ENCODE measurements around the gene MRPS18A.
"Not testable (repeated sequence)": the region's sequence is repeated elsewhere in the genome, so short reads cannot be mapped to it uniquely, and the experiment has no call there.

MRPS18A gene

GRCh38 chr6:43635387-43636307, 51.9 kb downstream of the MRPS18A start, which contains the start of gene MAD2L1BP:
TSS of gene MAD2L1BP (plus strand) at chr6:43635840. CDS start at chr6:43635876, 36 bp downstream.
- peak; percentile 82 for DNase-seq (ENCODE audit: low spot score)

DNA sequence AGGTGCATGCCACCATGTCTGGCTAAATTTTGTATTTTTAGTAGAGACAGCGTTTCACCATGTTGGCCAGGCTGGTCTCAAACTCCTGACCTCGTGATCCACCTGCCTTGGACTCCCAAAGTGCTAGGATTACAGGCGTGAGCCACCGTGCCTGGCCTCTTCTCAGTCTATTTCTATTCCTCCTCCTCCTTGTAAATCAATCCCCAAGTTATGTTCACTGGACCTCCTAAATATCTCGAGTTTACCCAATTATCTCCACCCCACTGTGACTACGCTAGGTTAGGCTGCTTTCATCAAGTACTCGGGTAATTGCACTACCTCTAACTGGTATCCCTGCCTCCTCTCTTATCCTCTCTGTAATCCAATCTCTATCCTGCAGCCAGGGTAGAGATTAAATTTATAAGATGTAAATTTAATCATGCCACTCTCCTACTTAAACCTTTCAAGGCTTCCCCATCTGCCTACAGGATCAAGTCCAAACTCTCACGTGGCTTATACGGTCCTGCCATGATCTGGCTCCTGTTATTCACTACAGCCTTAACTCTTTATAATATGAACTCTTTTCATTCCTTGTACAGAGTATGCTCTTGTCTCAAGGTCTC, 52.8 kb downstream of the MRPS18A start:
- no peak for DNase-seq (ENCODE audit: low spot score)

DNA sequence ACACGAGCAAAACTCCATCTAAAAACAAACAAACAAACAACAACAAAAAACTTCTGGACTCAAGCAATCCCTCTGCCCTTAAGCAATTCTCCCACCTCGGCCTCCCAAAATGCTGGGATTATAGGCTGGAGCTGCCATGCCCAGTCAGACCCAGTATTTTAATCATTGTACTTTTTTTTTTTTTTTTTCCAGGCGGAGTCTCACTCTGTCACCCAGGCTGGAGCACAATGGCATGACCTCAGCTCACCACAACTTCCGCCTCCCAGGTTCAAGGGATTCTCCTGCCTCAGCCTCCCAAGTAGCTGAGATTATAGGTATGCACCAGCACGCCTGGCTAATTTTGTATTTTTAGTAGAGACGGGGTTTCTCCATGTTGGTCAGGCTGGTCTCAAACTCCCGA, 54.6 kb downstream of the MRPS18A start:
- not testable (repeated sequence) for DNase-seq (ENCODE audit: low spot score)

- no peak for DNase-seq (ENCODE audit: low spot score)
Measured at GRCh38 chr6:43630980-43631619, 56.5 kb downstream of the MRPS18A start.

GRCh38 chr6:43629505-43630300, 57.9 kb downstream of the MRPS18A start:
- peak; percentile 94 for DNase-seq (ENCODE audit: low spot score)

- peak; percentile 97 for DNase-seq (ENCODE audit: low spot score)
Measured at GRCh38 chr6:43629104-43629504, 58.5 kb downstream of the MRPS18A start, which contains the start of gene GTPBP2. TSS of gene GTPBP2 (minus strand) at chr6:43629264. CDS start at chr6:43629162, 102 bp downstream.

GRCh38 chr6:43628393-43629103, 59.0 kb downstream of the MRPS18A start:
- DNase-seq (ENCODE audit: low spot score): peak; percentile 84

DNA sequence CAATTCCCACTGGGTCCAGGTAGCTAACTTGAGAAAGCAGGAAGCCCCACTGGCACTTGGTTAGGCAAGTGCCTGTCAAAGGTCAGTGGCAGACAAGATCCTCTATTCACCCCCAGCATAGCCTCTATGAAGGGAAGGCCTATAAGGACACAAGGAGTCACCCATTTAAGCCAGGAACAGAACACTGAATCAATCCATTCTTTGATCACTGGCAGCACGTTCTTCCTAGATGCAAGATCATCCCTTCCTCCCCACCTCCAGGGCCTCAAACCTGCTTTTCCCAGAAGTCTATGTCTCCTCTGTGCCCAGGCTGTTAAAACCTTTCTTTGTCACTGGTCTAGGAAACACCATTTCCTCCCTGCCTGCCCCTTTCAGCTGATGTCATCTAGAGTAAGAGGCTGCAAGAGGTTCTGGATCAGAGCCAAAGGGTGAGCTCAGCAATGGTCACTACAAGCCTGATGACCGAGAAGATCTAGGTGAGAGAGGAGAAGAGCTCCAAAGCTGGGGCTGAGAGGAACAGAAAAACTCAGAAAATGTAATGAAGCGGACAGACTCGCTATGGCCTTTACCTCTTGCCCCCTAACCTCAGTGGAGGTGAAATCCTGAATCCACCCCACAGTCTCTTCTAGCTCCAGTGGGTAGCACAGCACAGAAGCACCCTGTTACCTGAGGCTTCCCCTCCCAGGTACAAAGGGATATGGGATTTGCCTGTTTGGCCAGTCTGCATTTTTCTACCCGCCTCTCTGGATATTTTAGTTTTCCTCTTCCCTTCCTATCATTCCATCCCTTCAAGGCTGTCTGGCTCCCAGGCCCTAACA, 60.4 kb downstream of the MRPS18A start:
- peak; percentile 23 for DNase-seq (ENCODE audit: low spot score)

GRCh38 chr6:43625393-43625992, 62.1 kb downstream of the MRPS18A start:
- DNase-seq (ENCODE audit: low spot score): no peak

GRCh38 chr6:43624786-43625288, 62.8 kb downstream of the MRPS18A start:
- DNase-seq (ENCODE audit: low spot score): no peak

- no peak for DNase-seq (ENCODE audit: low spot score)
Measured at GRCh38 chr6:43623880-43624785, 63.5 kb downstream of the MRPS18A start.

- no peak for DNase-seq (ENCODE audit: low spot score)
Measured at GRCh38 chr6:43622541-43622940, 65.0 kb downstream of the MRPS18A start.

GRCh38 chr6:43621836-43622180, 65.8 kb downstream of the MRPS18A start:
- no peak for DNase-seq (ENCODE audit: low spot score)
